ENCODE data around the gene CROCC. TPM values are rescaled to one million over a fixed set of nuclear protein-coding genes. Genes with fewer than 3 reads are reported as not detected.
"Not testable (repeated sequence)": the region's sequence is repeated elsewhere in the genome, so short reads cannot be mapped to it uniquely, and the experiment has no call there.

CROCC gene
- total and polyA plus RNA-seq, 4 donors = 2.9 to 8.3 (median 5.1) TPM

- not testable (repeated sequence) for H3K9me3 ChIP-seq (ENCODE audit: control insufficient read depth in 4 of 4, low read length in 3 of 4); H3K36me3 ChIP-seq (ENCODE audit: control insufficient read depth in 4 of 4, insufficient read depth in 3 of 4, low read depth in 1 of 4, low read length in 3 of 4); DNase-seq (ENCODE audit: low spot score); H3K4me3 ChIP-seq (ENCODE audit: low read depth in 1 of 3, low read length in 3 of 3); H3K9ac ChIP-seq (ENCODE audit: low read depth in 1 of 2, low read length in 2 of 2); H3K27ac ChIP-seq (ENCODE audit: low read depth in 1 of 2, low read length in 2 of 2); H3K4me1 ChIP-seq (ENCODE audit: control insufficient read depth in 4 of 4, insufficient read depth in 4 of 4, low read length in 3 of 4); H3K27me3 ChIP-seq (ENCODE audit: control insufficient read depth in 4 of 4, insufficient read depth in 4 of 4, low read length in 3 of 4)
Measured at GRCh38 chr1:16933945-16934344, 12.2 kb downstream of the CROCC start.

GRCh38 chr1:16936580-16936979 lies 14.8 kb downstream of the CROCC start:
- not testable (repeated sequence) for H3K27me3 ChIP-seq (ENCODE audit: control insufficient read depth in 4 of 4, insufficient read depth in 4 of 4, low read length in 3 of 4); H3K36me3 ChIP-seq (ENCODE audit: control insufficient read depth in 4 of 4, insufficient read depth in 3 of 4, low read depth in 1 of 4, low read length in 3 of 4); H3K9me3 ChIP-seq (ENCODE audit: control insufficient read depth in 4 of 4, low read length in 3 of 4); H3K27ac ChIP-seq (ENCODE audit: low read depth in 1 of 2, low read length in 2 of 2); H3K4me3 ChIP-seq (ENCODE audit: low read depth in 1 of 3, low read length in 3 of 3); DNase-seq (ENCODE audit: low spot score); H3K4me1 ChIP-seq (ENCODE audit: control insufficient read depth in 4 of 4, insufficient read depth in 4 of 4, low read length in 3 of 4); H3K9ac ChIP-seq (ENCODE audit: low read depth in 1 of 2, low read length in 2 of 2)
- WGBS = 95% methylated on average over 16 of the region's 16 CpGs

- no peak for DNase-seq (ENCODE audit: low spot score)
Measured at GRCh38 chr1:16938351-16939321, 16.9 kb downstream of the CROCC start.

More at GRCh38 chr1:16938351-16939321, 16.9 kb downstream of the CROCC start:
- no peaks in the 10 kb centered on the region for H3K9me3 ChIP-seq (ENCODE audit: control insufficient read depth in 4 of 4, low read length in 3 of 4)
- WGBS = 53% methylated on average over 51 of the region's 51 CpGs
- peaks cover 0 to 3% (median 0%) of the 10 kb centered on the region in 4 donors for H3K36me3 ChIP-seq (ENCODE audit: control insufficient read depth in 4 of 4, insufficient read depth in 3 of 4, low read depth in 1 of 4, low read length in 3 of 4)
- H3K4me3 ChIP-seq (ENCODE audit: low read depth in 1 of 3, low read length in 3 of 3) = no peak overlapping the region
- no peak overlapping the region for H3K27ac ChIP-seq (ENCODE audit: low read depth in 1 of 2, low read length in 2 of 2)
- H3K27me3 ChIP-seq (ENCODE audit: control insufficient read depth in 4 of 4, insufficient read depth in 4 of 4, low read length in 3 of 4) = no peaks in the 10 kb centered on the region
- TF ChIP-seq HNF4G (IDR thresholded peaks at IDR 0.05) (no peak), MAX (IDR thresholded peaks at IDR 0.05) (no peak), HNF4A (conservative IDR thresholded peaks at IDR 0.05) (no peak), TAF1 (conservative IDR thresholded peaks at IDR 0.05) (no peak), GABPA (IDR thresholded peaks at IDR 0.05 in 1 of 2, conservative IDR thresholded peaks at IDR 0.05 in 1 of 2) (no peak), EGR1 (IDR thresholded peaks at IDR 0.05; ENCODE audit: low read depth in 2 of 2) (no peak), CTCF (IDR thresholded peaks at IDR 0.05; ENCODE audit: low read depth, low read length, missing input control) (no peak), REST (IDR thresholded peaks at IDR 0.05) (no peak), FOXA1 (IDR thresholded peaks at IDR 0.05) (no peak), YY1 (IDR thresholded peaks at IDR 0.05) (no peak), RXRA (IDR thresholded peaks at IDR 0.05) (no peak), SP1 (IDR thresholded peaks at IDR 0.05) (no peak), FOXA2 (IDR thresholded peaks at IDR 0.05) (no peak), ATF3 (IDR thresholded peaks at IDR 0.05) (no peak), ZBTB33 (IDR thresholded peaks at IDR 0.05) (no peak), RAD21 (IDR thresholded peaks at IDR 0.05) (no peak), NR2F2 (IDR thresholded peaks at IDR 0.05) (no peak), JUND (IDR thresholded peaks at IDR 0.05) (no peak)
- no peak overlapping the region for H3K9ac ChIP-seq (ENCODE audit: low read depth in 1 of 2, low read length in 2 of 2)
- H3K4me1 ChIP-seq (ENCODE audit: control insufficient read depth in 4 of 4, insufficient read depth in 4 of 4, low read length in 3 of 4) = no peaks in the 10 kb centered on the region
